CD4-positive, alpha-beta T cell treated with Interferon alpha-2 for 1 hour (primary cell): Measurements from ENCODE around the gene TNS3.

Experiments used
- DNase-seq, 2 donors: peaks; one replicate each; pipeline ENCODE4 v3.0.0-alpha.2; 2020 to 2022

TNS3 gene

DNA sequence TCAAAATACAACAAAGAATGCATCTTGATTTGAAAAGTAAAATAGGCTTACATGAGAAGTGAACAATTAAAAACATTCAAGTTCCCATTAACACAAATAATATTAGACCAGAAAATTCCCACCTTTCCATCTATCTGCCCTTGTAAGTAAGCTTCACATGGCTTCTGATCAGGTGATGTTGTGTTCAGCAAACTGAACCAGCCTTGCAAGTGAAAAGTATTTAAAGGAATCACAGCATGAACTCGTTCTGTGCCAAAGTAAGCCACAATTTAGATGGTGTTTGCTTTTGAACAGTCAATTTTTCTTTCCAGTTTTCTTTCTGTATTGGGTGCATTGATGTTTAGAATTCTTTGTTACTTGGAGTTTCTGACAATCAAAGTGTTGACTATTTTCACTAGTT is 347.9 kb downstream of the TNS3 start:
- no peak for DNase-seq

DNA sequence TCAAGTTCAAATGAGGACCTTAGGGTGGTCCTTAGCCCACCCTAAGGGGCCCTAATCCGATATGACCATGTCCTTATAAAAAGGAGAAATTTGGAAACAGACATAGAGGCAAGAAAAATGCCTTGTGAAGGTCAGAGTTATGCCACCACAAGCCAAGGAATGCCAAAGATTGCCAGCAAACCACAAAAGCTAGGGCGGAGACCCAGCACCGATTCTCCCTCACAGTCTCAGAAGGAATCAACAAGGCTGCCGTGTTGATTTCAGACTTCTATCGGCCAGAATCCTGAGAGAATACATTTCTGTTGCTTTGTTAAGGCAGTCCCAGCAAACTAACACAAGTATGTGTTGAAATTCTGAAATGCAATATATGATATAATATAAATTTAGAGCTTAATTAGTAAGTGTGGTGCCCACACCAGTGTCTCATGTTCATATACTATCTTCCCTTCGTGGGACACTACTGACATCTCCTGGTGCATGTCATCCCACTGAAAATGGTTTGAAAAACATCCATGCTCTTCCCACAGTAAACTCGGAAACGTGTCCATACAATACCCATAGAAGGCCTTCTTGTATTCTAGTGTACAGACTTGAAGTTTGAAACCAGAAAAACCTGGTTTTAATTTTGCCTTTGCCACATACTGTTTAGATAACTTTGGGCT is 349.0 kb downstream of the TNS3 start:
- DNase-seq: no peak

DNA sequence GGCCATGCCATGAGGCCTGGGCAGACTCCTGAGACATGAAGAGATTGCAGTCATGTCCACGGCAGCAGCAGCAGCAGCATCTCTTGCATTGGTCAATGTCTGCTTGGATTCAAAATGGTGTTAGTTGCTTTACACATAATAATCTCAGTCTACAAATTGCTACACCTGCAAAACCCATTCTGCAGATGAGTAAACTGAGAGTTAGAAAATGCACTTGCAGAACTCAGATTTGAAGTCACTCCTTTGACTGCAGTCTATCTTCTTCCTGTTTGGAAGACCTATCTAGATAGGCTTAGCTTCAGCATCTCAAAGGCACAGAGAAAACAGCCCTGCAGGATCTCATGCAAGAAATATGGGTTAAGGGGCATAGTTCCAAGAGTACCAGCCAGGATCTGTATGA is 350.3 kb downstream of the TNS3 start:
- DNase-seq: no peak

DNA sequence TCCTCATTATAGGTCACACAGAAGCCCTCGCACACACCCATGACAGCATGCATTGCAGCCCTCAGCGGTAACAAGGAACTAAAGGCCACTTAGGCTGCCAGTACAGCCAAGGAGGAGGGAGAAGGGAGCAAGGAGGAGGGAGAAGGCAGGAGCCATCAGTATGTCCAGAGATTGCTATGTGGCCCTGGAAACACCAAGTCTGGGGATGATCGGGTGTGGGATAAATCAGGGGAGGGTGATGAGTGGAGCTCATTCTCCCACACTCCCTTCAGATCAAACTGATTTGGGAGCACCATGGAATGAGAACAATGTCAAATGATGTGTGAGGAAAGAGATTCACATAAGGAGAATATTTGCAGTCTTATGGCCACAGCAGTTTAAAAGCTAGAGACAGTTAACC is 350.9 kb downstream of the TNS3 start:
- no peak for DNase-seq

DNA sequence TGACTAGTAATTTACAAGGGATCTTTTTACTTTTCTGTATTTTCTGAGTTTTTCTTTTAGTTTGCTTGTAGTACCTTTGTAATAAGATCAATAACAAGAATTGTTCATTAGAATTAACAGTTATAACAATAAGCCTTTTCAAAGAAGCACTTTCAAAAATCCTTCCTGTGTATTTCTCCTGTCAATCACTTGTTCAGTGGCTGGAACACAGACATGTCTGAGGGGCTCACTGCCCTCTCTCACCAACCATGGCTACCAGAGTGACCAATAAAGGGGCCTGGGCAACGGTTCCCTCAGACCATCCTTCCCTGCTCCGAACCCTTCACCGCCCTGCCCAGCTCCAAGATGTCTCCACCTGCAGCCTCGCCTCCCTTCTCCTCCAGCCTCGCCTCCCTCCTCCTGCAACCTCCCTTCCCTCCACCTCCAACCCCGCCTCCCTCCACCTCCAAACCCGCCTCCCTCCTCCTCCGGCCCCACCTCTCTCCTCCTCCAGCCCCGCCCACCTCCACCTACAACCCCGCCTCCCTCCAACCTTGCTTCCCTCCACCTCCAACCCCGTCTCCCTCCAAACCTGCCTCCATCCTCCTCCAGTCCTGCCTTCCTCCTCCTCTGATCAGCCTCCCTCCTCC is 353.4 kb downstream of the TNS3 start:
- DNase-seq: no peak

DNA sequence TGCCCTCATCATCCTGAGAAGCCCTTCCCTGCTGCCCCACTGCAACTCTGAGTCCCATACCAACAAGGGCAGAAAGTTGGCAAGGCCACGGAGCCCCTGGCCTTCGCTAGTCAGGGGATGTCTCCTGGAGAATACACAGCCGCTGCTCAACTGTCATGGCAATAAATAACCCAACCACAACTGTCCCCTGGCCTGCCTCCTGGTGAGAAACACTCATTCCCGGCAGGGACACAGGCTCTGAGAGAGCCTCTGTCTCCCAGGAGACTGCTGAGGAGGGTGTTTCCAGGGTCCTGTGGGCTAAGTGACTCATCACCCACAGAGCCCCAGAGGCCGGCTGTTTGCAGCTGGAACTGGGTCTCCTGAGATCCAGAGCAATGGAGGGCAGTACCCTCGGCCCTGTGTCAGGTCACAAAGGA is 354.1 kb downstream of the TNS3 start:
- no peak for DNase-seq

DNA sequence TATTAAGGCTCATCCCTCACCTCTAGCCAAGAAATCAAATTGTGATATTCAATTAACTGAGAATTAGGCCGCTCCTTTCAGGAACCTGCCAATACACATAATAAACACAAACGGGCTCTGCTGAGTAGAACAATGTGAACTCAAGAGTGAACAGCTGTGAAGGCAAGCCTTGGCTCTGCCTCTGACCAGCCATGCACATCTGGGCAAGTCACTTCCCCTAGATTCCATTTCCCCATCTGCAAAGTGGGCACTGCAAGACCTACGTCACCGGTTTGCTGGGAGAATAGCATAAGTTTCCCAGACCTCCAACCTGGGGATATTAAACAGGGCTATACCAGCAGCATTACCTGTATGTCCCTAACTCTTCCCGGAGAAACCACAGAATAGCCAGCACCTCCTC is 355.2 kb downstream of the TNS3 start:
- no peak for DNase-seq

DNA sequence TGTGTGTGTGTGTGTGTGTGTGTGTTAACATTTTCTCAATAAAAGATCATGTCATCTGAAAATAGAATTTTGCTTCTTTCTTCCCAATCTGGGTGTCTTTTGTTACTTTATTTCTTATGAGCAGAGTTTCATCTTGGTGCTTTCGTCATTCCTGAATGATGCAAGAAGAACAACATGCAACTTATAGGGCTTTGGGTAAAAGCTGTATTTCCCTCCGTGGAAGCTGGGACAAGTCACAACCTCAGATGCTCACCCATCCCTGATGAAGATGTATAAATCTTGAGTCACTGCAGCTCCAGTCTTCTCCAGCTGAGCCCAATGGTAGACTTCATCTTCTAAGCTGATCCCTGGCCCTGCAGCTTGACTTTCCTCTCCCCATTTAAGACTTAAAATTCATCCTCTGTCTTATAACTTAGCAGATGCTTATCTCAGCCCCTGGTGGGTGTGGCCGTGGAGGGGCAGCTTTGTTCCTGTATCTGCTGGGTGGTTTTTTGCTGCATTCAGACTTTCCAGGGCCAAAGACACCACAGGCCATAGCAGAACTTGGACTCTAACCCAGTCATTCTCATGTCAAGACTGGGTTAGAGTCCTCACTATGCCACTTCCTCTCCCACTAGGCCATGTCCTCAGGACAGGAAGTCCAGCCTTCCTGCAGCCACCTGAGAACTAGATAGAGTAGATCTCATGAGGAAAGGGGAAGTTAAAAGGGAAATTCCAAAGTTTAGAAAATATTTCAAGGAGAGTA is 356.4 kb downstream of the TNS3 start:
- no peak for DNase-seq
